Stimulated activated CD4-positive, alpha-beta T cell treated with anti-CD3 and anti-CD28 coated beads, TNF-alpha, amount 100 ng/mL, for 4 hours (primary cell): ENCODE measurements around the gene SACS.
A peak's percentile ranks its signal among the peaks of the same experiment; 100 is the strongest.

Source experiments
- DNase-seq, 3 experiments: peaks; one replicate each; pipeline ENCODE4 v3.0.0-alpha.2; 2020; ENCODE audit warnings: low read depth in 3 of 3

The SACS gene

GRCh38 chr13:23433171-23434153, at the start of gene SACS:
Gene SACS (minus strand): TSS chr13:23433702. CDS start chr13:23411239, 22,463 bp downstream.
- DNase-seq: no peak

GRCh38 chr13:23480324-23480723, 46.8 kb upstream of the SACS start:
- no peak for DNase-seq

GRCh38 chr13:23477101-23477500, 43.6 kb upstream of the SACS start:
- DNase-seq: no peak

GRCh38 chr13:23473221-23473620, 39.7 kb upstream of the SACS start:
- DNase-seq: no peak

GRCh38 chr13:23472189-23472588, 38.7 kb upstream of the SACS start:
- no peak for DNase-seq

- no peak for DNase-seq
Observed at GRCh38 chr13:23470790-23471614, 37.5 kb upstream of the SACS start.

GRCh38 chr13:23469951-23470421, 36.5 kb upstream of the SACS start:
- DNase-seq: no peak

GRCh38 chr13:23468811-23469210, 35.3 kb upstream of the SACS start:
- DNase-seq: no peak

GRCh38 chr13:23467932-23468278, 34.4 kb upstream of the SACS start:
- DNase-seq: no peak

- no peak for DNase-seq
Observed at GRCh38 chr13:23467048-23467931, 33.8 kb upstream of the SACS start.

- peak; percentile 26 to 40 (median 31) for DNase-seq
Observed at GRCh38 chr13:23466144-23467002, 32.9 kb upstream of the SACS start.

- DNase-seq: no peak
Observed at GRCh38 chr13:23463661-23464060, 30.2 kb upstream of the SACS start.

- no peak for DNase-seq
Observed at GRCh38 chr13:23462815-23463559, 29.5 kb upstream of the SACS start.

GRCh38 chr13:23461544-23461943, 28.0 kb upstream of the SACS start:
- DNase-seq: no peak

- DNase-seq: no peak
Observed at GRCh38 chr13:23460921-23461320, 27.4 kb upstream of the SACS start.

GRCh38 chr13:23460309-23460708, 26.8 kb upstream of the SACS start:
- DNase-seq: no peak

GRCh38 chr13:23458989-23459388, 25.5 kb upstream of the SACS start:
- DNase-seq: no peak

GRCh38 chr13:23456437-23457210, 23.1 kb upstream of the SACS start:
- DNase-seq: no peak
